Epithelial cell of proximal tubule (primary cell): ENCODE data around the gene ELMOD3. TPM values are rescaled to one million over a fixed set of nuclear protein-coding genes. Genes with fewer than 3 reads are reported as not detected.
A peak's percentile ranks its signal among the peaks of the same experiment; 100 is the strongest.

Experiments used
- DNase-seq: peaks from one replicate; pipeline ENCODE4 v3.0.0-alpha.2; 2011; ENCODE audit warnings: low read depth
- H3K4me3 ChIP-seq: 2 replicates; pipeline ENCODE4 v1.5.1; 2011; ENCODE audit warnings: low read depth, mild to moderate bottlenecking, low read length
- total RNA-seq: library from RNA; depleted of rRNA; stranded (reverse); fragments of >200 nt; gene quantifications from 2 replicates; pipeline ENCODE4 v1.2.3, GENCODE V29; 2015
- TF ChIP-seq, protein P1 (sequence below): conservative IDR thresholded peaks from 2 replicates; pipeline ENCODE4 v1.5.1; 2012; ENCODE audit warnings: low read depth, mild to moderate bottlenecking, low read length

Gene ELMOD3
- total RNA-seq = 9.5 and 11.9 TPM in 2 replicates

DNA sequence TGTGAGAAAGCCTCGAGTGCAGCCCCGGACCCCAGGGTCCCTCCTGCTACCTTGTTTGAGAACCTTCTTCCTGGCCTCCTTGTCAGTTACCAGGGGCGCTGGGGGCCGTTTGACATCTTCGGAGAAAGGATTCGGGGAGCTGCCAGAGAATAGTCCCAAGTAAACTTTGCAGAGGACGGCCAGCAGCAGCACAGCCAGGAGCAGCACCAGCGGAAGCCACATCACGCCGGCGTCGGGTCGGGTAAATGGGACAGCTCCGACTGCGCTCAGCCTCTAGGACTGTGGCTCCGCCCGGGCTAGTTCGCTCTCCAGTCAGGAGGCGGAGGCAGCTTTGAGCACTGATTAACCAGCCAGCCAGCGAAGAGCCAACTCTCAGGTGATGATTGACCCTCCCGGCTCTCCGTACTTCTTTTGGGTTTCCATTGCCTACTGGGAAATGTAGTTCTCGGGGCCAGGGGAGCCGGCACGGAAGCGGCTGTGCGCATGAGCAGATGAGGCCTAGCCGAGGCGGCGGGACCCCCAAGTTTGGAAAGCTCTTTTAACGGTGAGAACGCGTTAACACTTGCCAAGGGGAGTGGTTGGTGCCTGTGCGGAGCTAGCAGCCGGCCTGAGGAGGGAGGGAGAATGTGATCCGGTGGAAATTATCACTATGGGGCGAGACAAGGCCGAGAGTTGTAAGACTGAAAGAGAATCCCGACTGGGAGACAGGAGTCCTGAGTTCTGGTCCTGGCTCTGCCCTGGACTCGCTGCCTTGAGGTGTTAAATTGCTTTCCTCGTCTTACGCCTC lies at the start of gene ELMOD3, which contains the start of gene RETSAT:
ELMOD3 (plus strand) TSS at position 484 of the 787 bp plus-strand sequence. CDS start 2,430 bp downstream, outside the sequence.
RETSAT (minus strand) TSS at position 243 of the 787 bp plus-strand sequence; CDS start at position 222, 21 bp downstream.
- TF ChIP-seq, protein P1, sequence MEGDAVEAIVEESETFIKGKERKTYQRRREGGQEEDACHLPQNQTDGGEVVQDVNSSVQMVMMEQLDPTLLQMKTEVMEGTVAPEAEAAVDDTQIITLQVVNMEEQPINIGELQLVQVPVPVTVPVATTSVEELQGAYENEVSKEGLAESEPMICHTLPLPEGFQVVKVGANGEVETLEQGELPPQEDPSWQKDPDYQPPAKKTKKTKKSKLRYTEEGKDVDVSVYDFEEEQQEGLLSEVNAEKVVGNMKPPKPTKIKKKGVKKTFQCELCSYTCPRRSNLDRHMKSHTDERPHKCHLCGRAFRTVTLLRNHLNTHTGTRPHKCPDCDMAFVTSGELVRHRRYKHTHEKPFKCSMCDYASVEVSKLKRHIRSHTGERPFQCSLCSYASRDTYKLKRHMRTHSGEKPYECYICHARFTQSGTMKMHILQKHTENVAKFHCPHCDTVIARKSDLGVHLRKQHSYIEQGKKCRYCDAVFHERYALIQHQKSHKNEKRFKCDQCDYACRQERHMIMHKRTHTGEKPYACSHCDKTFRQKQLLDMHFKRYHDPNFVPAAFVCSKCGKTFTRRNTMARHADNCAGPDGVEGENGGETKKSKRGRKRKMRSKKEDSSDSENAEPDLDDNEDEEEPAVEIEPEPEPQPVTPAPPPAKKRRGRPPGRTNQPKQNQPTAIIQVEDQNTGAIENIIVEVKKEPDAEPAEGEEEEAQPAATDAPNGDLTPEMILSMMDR = no peak
- H3K4me3 ChIP-seq = peak within 1 kb of the TSS; percentile 99
- DNase-seq = peak; percentile 95

DNA sequence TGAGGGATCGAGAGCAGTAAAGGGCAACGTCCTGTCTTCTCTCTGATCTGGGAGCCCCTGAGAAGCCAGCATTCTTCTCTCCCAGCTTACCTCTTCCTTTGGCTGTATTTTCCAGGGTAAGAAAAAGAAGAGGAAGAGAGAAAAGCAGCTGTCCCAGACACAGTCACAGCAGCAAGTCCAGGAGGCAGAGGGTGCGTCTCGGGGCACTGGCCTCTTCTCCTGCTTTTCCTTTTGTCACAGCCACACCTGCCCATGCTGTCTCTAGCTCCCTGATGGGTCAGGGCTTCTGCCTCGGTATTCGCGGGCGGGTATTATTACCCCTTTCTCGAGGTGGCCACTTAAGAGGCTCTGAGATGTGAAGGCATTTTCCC lies 47.1 kb upstream of the ELMOD3 start:
- H3K4me3 ChIP-seq = peak overlapping the region; percentile 43
- no peak for DNase-seq
- TF ChIP-seq, protein P1 = no peak

DNA sequence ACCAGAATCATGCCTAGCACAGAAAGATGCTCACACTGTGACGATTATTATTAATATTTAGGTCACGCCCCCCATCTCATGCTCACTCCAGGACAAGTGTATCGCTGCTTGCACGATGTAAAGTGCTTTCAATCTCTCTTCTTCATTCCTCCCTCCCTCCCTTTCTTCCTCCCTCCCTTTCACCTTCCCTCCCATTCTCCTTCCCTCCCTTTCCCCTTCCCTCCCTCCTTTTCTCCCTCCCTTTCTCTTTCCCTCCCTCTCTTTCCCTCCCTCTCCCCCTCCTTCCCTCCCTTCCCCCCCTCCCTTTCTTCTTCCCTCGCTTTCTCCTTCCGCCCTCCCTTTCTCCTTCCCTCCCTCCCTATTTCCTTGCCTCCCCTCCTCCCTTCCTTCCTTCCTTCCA lies 46.4 kb upstream of the ELMOD3 start:
- peak overlapping the region; percentile 43 for H3K4me3 ChIP-seq
- TF ChIP-seq, protein P1 = no peak
- no peak for DNase-seq

DNA sequence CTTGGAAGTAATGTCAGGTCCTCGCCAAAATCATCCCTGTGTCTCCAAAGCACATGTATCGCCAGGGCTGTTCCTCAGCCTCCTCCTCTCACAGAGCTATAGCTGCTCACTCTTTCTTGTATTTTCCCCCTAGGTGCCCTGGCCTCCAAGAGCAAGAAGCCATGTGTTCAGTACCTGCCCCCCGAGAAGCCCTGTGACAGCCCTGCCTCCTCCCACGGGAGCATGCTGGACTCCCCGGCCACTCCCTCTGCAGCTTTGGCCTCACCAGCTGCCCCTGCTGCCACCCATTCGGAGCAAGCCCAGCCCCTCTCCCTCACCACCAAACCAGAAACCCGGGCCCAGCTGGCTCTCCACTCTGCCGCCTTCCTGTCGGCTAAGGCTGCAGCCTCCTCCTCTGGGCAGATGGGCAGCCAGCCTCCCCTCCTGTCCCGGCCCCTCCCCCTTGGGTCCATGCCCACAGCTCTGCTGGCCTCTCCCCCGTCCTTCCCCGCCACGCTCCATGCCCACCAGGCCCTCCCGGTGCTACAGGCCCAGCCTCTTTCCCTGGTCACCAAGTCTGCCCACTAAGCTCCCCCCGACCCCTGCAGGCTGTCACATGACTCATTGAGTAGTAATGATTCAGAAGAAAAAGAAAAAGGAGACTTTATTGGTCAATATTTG lies 45.5 kb upstream of the ELMOD3 start:
- peak overlapping the region; percentile 43 for H3K4me3 ChIP-seq
- DNase-seq = no peak
- TF ChIP-seq, protein P1 = no peak

DNA sequence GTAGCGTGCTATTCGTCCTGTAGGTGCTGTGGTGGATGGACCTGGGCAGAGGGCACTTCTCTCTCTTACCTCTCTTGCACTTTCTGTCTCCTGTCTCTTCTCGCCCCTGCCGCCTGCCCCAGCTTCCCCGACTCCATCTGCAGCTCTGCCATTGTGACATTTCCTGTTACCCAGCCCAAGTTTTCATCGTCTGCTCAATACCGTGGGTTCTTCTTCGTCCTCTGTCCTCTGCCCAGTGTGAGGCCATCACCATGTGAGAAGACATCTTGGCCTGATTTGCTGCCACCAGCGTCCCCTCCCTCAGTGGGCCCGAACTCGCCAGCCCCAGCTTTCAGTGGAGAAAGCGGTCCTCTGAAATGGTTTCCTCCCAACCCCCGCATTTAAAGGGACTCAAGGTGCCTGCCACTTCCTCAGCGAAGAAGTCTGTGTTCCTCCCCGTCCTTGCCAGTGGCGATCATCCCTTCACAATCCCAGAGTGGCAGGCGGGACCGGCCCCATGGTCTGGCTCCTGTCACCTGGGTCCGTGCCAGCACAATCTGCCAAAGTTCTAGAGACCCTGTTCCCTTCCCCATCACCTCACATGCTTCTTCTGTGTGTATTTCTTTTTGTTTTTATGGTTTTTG lies 44.8 kb upstream of the ELMOD3 start:
- DNase-seq = no peak
- TF ChIP-seq, protein P1 = peak; percentile 3
- H3K4me3 ChIP-seq = peak overlapping the region; percentile 30

DNA sequence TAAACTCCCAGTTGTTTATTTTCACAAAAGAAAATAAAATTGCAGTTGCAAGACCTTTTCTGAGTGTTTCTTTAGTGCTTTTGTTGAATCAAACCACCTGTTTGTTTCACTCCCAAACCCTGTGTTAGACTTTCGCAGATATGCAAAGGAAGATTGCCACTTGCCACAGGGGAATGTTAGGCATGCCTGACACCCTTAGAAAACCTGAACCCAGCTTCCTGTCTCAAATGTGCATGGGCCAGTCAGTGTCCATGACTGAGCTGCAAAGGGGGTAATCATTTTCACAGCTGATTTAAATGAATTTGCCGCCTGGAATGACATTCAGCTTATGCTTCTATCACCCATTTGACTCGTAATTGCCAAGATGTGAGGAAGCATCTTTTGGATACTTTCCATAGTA lies 44.2 kb upstream of the ELMOD3 start:
- TF ChIP-seq, protein P1 = no peak
- no peak for DNase-seq
- H3K4me3 ChIP-seq = no peak overlapping the region
